A673 (cell line): ENCODE measurements around the gene HBEGF.

Source experiments
- EZH2 ChIP-seq: fragments of 200-600 bp; sonication (generic); IDR thresholded peaks from 2 replicates; pipeline ENCODE4 v1.6.1; 2017; ENCODE audit warnings: borderline replicate concordance, low read depth, mild to moderate bottlenecking, mixed read lengths, antibody characterized with exemption, low read length; ENCODE audit not compliant: poor library complexity, severe bottlenecking
- TF ChIP-seq, protein P1 (sequence below): fragments of 300-800, 200-600 bp; sonication (generic); conservative IDR thresholded peaks from 2 replicates; pipeline ENCODE4 v1.5.1; 2017; ENCODE audit warnings: low read depth, mild to moderate bottlenecking, antibody characterized with exemption, low read length, moderate library complexity, mixed read lengths

GRCh38 chr5:140298183-140298601 is 48.2 kb downstream of the HBEGF start:
- TF ChIP-seq, protein P1, sequence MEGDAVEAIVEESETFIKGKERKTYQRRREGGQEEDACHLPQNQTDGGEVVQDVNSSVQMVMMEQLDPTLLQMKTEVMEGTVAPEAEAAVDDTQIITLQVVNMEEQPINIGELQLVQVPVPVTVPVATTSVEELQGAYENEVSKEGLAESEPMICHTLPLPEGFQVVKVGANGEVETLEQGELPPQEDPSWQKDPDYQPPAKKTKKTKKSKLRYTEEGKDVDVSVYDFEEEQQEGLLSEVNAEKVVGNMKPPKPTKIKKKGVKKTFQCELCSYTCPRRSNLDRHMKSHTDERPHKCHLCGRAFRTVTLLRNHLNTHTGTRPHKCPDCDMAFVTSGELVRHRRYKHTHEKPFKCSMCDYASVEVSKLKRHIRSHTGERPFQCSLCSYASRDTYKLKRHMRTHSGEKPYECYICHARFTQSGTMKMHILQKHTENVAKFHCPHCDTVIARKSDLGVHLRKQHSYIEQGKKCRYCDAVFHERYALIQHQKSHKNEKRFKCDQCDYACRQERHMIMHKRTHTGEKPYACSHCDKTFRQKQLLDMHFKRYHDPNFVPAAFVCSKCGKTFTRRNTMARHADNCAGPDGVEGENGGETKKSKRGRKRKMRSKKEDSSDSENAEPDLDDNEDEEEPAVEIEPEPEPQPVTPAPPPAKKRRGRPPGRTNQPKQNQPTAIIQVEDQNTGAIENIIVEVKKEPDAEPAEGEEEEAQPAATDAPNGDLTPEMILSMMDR: no peak
- no peak for TF ChIP-seq EZH2
